Vagina (tissue), 2 donors: ENCODE data around the gene UQCRHL.

Experiments used
- CTCF ChIP-seq, 3 experiments: fragments of 450-650 bp in 2 of 3; fragments of 200-600 bp in 1 of 3; sonication (generic) in 1 of 3; IDR thresholded peaks; one replicate each; pipeline ENCODE4 v1.5.1; 2017 to 2019; ENCODE audit warnings: antibody characterized with exemption in 3 of 3, mild to moderate bottlenecking in 2 of 3, moderate library complexity in 2 of 3
- POLR2A ChIP-seq, 2 donors: fragments of 450-650 bp; IDR thresholded peaks; one replicate each; pipeline ENCODE4 v1.6.1; 2017; ENCODE audit warnings: antibody characterized with exemption in 2 of 2, mild to moderate bottlenecking in 2 of 2, moderate library complexity in 2 of 2

- TF ChIP-seq CTCF (IDR thresholded peaks at IDR 0.05): no peak
- TF ChIP-seq POLR2A (IDR thresholded peaks at IDR 0.05): no peak
Observed at GRCh38 chr1:15838721-15839120, 31.3 kb upstream of the UQCRHL start.
